ENCODE measurements around the gene ITGAD.

- TF ChIP-seq, protein P1, sequence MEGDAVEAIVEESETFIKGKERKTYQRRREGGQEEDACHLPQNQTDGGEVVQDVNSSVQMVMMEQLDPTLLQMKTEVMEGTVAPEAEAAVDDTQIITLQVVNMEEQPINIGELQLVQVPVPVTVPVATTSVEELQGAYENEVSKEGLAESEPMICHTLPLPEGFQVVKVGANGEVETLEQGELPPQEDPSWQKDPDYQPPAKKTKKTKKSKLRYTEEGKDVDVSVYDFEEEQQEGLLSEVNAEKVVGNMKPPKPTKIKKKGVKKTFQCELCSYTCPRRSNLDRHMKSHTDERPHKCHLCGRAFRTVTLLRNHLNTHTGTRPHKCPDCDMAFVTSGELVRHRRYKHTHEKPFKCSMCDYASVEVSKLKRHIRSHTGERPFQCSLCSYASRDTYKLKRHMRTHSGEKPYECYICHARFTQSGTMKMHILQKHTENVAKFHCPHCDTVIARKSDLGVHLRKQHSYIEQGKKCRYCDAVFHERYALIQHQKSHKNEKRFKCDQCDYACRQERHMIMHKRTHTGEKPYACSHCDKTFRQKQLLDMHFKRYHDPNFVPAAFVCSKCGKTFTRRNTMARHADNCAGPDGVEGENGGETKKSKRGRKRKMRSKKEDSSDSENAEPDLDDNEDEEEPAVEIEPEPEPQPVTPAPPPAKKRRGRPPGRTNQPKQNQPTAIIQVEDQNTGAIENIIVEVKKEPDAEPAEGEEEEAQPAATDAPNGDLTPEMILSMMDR (IDR thresholded peaks at IDR 0.05; ENCODE audit: insufficient read depth, low read length, poor library complexity, severe bottlenecking): no peak
- no peak for TF ChIP-seq EZH2phosphoT487 (conservative IDR thresholded peaks at IDR 0.05; ENCODE audit: low read length)
These were observed 2.6 kb upstream of the ITGAD start for GRCh38 chr16:31390504-31391041.
